T-helper 9 cell (primary cell): Measurements from ENCODE around the gene EFNB2.

Experiments used
- DNase-seq: peaks from one replicate; pipeline ENCODE4 v3.0.0-alpha.2; 2020
- total RNA-seq, 2 donors: gene quantifications; one replicate each; lab custom pipeline; 2026; lab: John Stamatoyannopoulos, UW

Gene EFNB2
- total RNA-seq: 1.2 to 1.9 reads per million in 2 donors

- DNase-seq: peak; percentile 74
Measured at GRCh38 chr13:106535552-106536243, at the start of gene EFNB2. Gene EFNB2, minus strand, starts transcription at chr13:106535662. Its CDS starts 698 bp downstream, at chr13:106534964.

DNA sequence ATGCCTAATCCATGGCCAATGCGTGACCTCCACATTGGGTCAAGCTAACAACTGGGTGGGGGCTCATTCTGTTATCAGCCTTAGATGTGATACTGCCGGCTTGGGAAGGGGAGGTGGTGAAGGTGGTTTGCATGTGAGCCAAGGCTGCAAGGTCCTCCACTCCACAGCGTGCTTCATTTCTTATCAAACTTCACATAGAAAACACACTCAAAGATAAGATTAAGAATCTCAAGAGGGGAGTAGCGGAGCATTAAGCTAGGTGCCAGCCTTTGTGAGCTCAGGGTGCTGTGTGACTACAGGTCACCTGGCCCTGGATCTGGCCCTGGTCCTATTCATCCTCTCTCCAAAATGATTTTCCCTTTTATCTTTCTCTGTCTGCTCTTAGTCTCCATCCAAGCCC, 45.8 kb upstream of the EFNB2 start:
- no peak for DNase-seq

DNA sequence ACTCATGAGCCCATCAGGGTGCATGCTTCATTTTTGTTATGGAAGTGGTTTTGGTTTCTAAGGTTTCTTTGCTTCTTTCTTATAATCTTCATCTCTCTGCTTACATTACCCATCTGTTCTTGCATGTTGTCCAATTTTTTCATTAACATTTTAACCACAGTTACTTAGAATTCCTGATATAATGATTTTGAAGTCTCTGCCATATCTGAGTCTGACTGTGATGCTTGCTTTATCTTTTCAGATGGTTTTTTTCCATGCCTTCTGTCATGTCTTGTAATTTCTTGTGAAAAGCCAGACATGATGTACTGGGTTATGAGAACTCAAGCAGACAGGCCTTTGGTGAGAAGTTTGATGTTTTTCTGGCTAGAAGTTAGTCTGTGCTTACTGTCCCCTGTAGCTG, 40.4 kb upstream of the EFNB2 start:
- DNase-seq: no peak

DNA sequence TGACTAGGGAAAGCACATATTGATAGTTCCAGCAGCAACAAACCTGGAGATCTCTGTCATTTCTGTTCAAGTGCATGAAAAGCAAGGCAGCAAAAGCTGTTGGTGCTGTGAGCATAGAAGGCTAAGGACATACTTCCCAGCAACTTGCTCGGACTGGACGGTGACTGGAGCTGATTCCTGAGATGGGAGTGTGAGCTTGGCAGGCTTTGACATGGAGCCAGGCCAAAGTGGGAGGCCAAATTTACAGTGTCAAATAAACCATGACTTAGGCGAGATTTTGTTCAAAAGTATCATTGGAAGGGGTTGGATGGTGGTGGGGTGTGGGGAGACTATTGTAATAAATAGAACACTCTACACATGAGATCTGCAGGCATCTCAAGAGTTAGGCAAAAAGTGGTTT, 38.4 kb upstream of the EFNB2 start:
- no peak for DNase-seq

GRCh38 chr13:106573284-106573846, 37.9 kb upstream of the EFNB2 start:
- no peak for DNase-seq

GRCh38 chr13:106570299-106570852, 34.9 kb upstream of the EFNB2 start:
- peak; percentile 40 for DNase-seq

GRCh38 chr13:106569233-106570095, 34.0 kb upstream of the EFNB2 start:
- no peak for DNase-seq

GRCh38 chr13:106568299-106569003, 33.0 kb upstream of the EFNB2 start:
- no peak for DNase-seq

- DNase-seq: peak; percentile 95
Measured at GRCh38 chr13:106567474-106568298, 32.2 kb upstream of the EFNB2 start, which contains the start of gene ARGLU1. Gene ARGLU1, minus strand, starts transcription at chr13:106568137. Its CDS starts 218 bp downstream, at chr13:106567919.

- DNase-seq: peak; percentile 14
Measured at GRCh38 chr13:106566641-106567473, 31.4 kb upstream of the EFNB2 start.

GRCh38 chr13:106565127-106565775, 29.8 kb upstream of the EFNB2 start:
- DNase-seq: no peak

DNA sequence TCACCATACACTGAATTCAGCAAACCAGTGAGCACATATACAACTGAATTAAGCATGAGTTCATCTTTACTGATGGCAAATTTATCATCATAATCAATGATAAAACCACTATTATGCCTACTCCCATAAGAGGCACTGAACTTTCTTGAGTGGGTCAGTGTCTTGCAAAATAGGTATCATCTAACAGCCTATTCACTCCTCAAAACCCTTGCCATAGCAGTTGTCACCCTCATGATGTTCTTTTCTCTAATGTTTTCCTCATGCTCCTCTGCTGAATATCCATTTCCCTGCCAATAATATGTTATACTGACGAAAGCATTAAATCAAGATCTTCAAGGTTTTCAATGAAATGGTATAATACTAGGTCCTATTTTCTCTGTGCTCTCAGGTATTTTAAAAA, 26.8 kb upstream of the EFNB2 start:
- no peak for DNase-seq

DNA sequence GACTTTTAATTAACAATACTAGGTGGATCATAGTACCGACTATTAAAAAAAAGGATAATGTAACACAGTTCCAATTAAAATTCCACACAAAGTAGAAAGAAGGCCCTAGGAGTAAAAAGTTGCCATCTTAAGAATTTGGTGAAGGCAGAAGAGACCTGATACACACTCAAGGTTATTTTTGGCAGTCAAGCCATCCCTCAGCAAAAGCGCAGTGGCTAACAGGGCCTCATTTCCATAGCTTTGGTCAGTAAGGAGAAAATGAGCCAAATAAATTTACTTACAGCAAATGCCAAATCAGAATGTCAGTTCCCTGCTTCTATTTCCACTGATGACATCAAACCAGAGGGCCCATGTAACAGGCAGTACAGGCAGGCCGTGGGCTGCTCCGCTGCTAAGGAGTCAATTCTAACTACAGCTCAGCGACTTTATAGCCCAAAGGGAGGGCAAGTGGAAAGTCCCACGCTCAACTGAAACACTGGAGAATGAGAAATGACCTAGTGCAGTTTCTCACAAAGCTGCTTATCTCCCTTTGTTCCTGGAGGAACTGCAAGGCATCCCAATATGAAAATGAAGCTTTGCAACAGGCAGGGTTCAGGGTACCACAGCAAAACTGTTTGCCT, 26.2 kb upstream of the EFNB2 start:
- DNase-seq: no peak

GRCh38 chr13:106560821-106561220, 25.4 kb upstream of the EFNB2 start:
- no peak for DNase-seq

DNA sequence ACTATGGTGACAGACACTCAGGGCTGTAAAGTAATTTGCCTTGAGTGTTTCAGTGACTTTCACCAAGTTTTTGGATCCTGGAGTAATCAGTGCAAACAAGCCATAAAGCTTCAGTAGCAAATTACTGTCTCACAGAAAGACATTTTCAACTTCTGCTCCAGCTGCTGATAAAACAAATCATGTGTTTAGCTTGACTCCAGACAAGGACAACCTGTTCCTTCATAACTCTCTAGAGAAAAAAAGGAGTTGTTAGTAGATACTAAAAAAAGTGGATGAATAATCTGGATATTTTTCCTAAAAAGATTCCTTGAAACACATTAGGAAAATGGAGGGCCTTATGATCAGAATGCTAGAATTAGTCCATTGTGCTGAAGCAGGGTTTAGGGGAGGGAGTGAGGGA, 23.1 kb upstream of the EFNB2 start:
- no peak for DNase-seq

- DNase-seq: no peak
Measured at GRCh38 chr13:106555631-106556328, 20.3 kb upstream of the EFNB2 start.

DNA sequence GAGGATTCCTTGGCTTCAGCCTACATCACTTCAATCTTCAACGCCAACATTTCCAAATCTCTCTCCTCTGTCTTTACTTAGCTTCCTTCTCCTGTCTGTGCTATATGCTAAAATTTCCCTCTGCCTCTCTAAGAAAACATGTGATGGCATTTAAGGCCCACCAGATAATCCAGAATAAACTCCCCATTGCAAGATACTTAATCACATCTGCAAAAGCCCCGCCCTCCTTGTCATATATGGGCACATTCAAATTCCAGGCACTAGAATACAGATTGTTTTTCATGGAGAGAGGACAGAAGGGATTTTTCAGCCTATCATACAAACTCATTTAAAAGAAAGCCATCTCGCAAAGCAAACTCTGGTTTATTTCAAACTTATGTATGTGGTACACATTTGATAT, 16.3 kb upstream of the EFNB2 start:
- no peak for DNase-seq

GRCh38 chr13:106551350-106551749, 15.9 kb upstream of the EFNB2 start:
- DNase-seq: no peak

- DNase-seq: no peak
Measured at GRCh38 chr13:106550570-106551135, 15.2 kb upstream of the EFNB2 start.
